ENCODE results near the gene TRABD2B.

The TRABD2B gene

GRCh38 chr1:47991673-47992072, 5.5 kb downstream of the TRABD2B start (continued):
- TF ChIP-seq, protein P1, sequence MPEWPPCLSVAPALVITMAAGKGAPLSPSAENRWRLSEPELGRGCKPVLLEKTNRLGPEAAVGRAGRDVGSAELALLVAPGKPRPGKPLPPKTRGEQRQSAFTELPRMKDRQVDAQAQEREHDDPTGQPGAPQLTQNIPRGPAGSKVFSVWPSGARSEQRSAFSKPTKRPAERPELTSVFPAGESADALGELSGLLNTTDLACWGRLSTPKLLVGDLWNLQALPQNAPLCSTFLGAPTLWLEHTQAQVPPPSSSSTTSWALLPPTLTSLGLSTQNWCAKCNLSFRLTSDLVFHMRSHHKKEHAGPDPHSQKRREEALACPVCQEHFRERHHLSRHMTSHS (tag by site-specific recombination; IDR thresholded peaks at IDR 0.05) = no peak
- TF ChIP-seq HOXD13 (CRISPR knock-in tag; IDR thresholded peaks at IDR 0.05; ENCODE audit: borderline replicate concordance) (no peak), ZSCAN16 (tag by site-specific recombination; IDR thresholded peaks at IDR 0.05) (no peak), ZFP69B (tag by site-specific recombination; IDR thresholded peaks at IDR 0.05) (no peak)

DNA sequence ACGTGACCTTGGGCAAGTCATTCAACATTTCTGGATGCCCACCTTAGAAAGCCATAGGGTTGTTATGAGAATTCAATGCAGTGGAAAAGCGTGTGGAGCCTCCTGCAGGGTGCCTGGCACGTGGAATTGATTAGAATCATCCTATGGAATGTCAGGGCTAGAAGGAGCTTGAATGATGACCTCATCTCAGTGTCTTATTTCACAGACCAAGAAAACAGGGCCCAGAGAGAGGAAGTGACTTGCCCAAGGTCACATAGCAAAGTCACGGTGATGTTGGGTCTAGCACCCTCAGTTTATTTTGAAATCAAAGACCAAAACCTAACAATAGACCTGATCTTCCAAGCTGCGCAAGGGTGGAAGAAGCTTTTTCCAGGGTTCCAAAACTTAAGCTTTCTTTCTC, 6.0 kb downstream of the TRABD2B start:
- TF ChIP-seq ZNF366 (tag by site-specific recombination; conservative IDR thresholded peaks at IDR 0.05) = 0 out of 2 replicates have a peak, but pooled peaks have one; percentile 10
- TF ChIP-seq IKZF3 (tag by site-specific recombination; IDR thresholded peaks at IDR 0.05) = no peak
- 0 out of 2 replicates have a peak, but pooled peaks have one; percentile 26 for TF ChIP-seq ZNF692 (tag by site-specific recombination; IDR thresholded peaks at IDR 0.05)
- no peak for TF ChIP-seq ZNF280C (tag by site-specific recombination; IDR thresholded peaks at IDR 0.05)
- 0 out of 2 replicates have a peak, but pooled peaks have one; percentile 25 for TF ChIP-seq ZNF121 (tag by site-specific recombination; IDR thresholded peaks at IDR 0.05)
- TF ChIP-seq ZBTB17 (tag by site-specific recombination; IDR thresholded peaks at IDR 0.05) = 0 out of 2 replicates have a peak, but pooled peaks have one; percentile 14
- TF ChIP-seq, protein P2, sequence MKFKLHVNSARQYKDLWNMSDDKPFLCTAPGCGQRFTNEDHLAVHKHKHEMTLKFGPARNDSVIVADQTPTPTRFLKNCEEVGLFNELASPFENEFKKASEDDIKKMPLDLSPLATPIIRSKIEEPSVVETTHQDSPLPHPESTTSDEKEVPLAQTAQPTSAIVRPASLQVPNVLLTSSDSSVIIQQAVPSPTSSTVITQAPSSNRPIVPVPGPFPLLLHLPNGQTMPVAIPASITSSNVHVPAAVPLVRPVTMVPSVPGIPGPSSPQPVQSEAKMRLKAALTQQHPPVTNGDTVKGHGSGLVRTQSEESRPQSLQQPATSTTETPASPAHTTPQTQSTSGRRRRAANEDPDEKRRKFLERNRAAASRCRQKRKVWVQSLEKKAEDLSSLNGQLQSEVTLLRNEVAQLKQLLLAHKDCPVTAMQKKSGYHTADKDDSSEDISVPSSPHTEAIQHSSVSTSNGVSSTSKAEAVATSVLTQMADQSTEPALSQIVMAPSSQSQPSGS (tag by site-specific recombination; IDR thresholded peaks at IDR 0.05; ENCODE audit: low read depth) = peak; percentile 88
- TF ChIP-seq ZNF394 (tag by site-specific recombination; IDR thresholded peaks at IDR 0.05; ENCODE audit: borderline replicate concordance) = peak; percentile 18; the same call in 1 of the 2 replicates
- no peak for TF ChIP-seq ZFP41 (tag by site-specific recombination; IDR thresholded peaks at IDR 0.05; ENCODE audit: borderline replicate concordance)
- peak; percentile 19; the same call in 1 of the 2 replicates for TF ChIP-seq ZNF629 (tag by site-specific recombination; IDR thresholded peaks at IDR 0.05)
- TF ChIP-seq, protein P3, sequence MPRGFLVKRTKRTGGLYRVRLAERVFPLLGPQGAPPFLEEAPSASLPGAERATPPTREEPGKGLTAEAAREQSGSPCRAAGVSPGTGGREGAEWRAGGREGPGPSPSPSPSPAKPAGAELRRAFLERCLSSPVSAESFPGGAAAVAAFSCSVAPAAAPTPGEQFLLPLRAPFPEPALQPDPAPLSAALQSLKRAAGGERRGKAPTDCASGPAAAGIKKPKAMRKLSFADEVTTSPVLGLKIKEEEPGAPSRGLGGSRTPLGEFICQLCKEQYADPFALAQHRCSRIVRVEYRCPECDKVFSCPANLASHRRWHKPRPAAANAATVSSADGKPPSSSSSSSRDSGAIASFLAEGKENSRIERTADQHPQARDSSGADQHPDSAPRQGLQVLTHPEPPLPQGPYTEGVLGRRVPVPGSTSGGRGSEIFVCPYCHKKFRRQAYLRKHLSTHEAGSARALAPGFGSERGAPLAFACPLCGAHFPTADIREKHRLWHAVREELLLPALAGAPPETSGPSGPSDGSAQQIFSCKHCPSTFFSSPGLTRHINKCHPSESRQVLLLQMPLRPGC (tag by site-specific recombination; IDR thresholded peaks at IDR 0.05) = 0 out of 2 replicates have a peak, but pooled peaks have one; percentile 26
- no peak for TF ChIP-seq GFI1B (tag by site-specific recombination; IDR thresholded peaks at IDR 0.05)
- TF ChIP-seq GLIS2 (tag by site-specific recombination; IDR thresholded peaks at IDR 0.05) = no peak
- TF ChIP-seq ZNF660 (tag by site-specific recombination; IDR thresholded peaks at IDR 0.05) = 0 out of 2 replicates have a peak, but pooled peaks have one; percentile 22
- peak; percentile 72; the same call in 1 of the 2 replicates for TF ChIP-seq ZNF768 (tag by site-specific recombination; IDR thresholded peaks at IDR 0.05)
- TF ChIP-seq ZNF510 (tag by site-specific recombination; IDR thresholded peaks at IDR 0.05; ENCODE audit: insufficient replicate concordance) = no peak
- peaks cover 0 to 11% of the 10 kb centered on the region in 2 experiments; a peak in 1 of 3 replicates for H3K36me3 ChIP-seq (ENCODE audit: control insufficient read depth in 2 of 2, insufficient read depth in 1 of 2, low read length in 2 of 2)
- POLR2A ChIA-PET = interaction anchor here (1.2 kb wide), 1 partner anchor 72 kb away, joined by 3 read pairs; no protein-coding TSS in a partner anchor
- H3K4me1 ChIP-seq (ENCODE audit: control insufficient read depth, insufficient read depth, low read length) = peaks cover 8% of the 10 kb centered on the region
- H3K9me3 ChIP-seq (ENCODE audit: control insufficient read depth, insufficient read depth, low read depth, low read length) = no peaks in the 10 kb centered on the region
- CTCF ChIA-PET = interaction anchor here (0.9 to 1.7 kb wide), 4 partner anchors 9 to 70 kb away, joined by 3 to 9 read pairs (median 4); no protein-coding TSS in a partner anchor
- H3K27ac ChIP-seq (ENCODE audit: extremely low read depth, low read depth, low read length) = no peak overlapping the region
- H3K4me3 ChIP-seq (ENCODE audit: low read depth, low read length) = no peak overlapping the region
